OCI-LY1 (cell line): ENCODE measurements around the gene COL26A1.
A peak's percentile ranks its signal among the peaks of the same experiment; 100 is the strongest.

Experiments used
- H2AFZ ChIP-seq: fragments of 200-600 bp; sonication (generic), shearing (Covaris generic); 2 replicates; pipeline ENCODE4 v1.6.0; 2014; ENCODE audit warnings: antibody characterized with exemption, mild to moderate bottlenecking, low read length
- H3F3A ChIP-seq: fragments of 200-600 bp; sonication (generic), shearing (Covaris generic); 2 replicates; pipeline ENCODE4 v1.6.0; 2014; ENCODE audit warnings: mild to moderate bottlenecking, antibody characterized with exemption, low read length, moderate library complexity; ENCODE audit not compliant: insufficient read depth
- H3K27ac ChIP-seq: fragments of 200-600 bp; sonication (generic); 2 replicates; pipeline ENCODE4 v1.5.1; 2014; ENCODE audit warnings: low read length, mixed run types, mild to moderate bottlenecking, low read depth; ENCODE audit not compliant: poor library complexity, severe bottlenecking
- H3K27me3 ChIP-seq: fragments of 200-600 bp; sonication (generic); 2 replicates; pipeline ENCODE4 v1.6.0; 2014; ENCODE audit warnings: antibody characterized with exemption, mild to moderate bottlenecking, low read length, moderate library complexity; ENCODE audit not compliant: insufficient read depth
- H3K36me3 ChIP-seq: fragments of 200-600 bp; sonication (generic); 2 replicates; pipeline ENCODE4 v1.6.1; 2014; ENCODE audit warnings: mild to moderate bottlenecking, antibody characterized with exemption, low read length, moderate library complexity, mixed read lengths; ENCODE audit not compliant: insufficient read depth
- H3K4me1 ChIP-seq: fragments of 200-600 bp; sonication (generic); 2 replicates; pipeline ENCODE4 v1.5.1; 2014; ENCODE audit warnings: mild to moderate bottlenecking, low read length, moderate library complexity; ENCODE audit not compliant: insufficient read depth, severe bottlenecking
- H3K4me2 ChIP-seq: fragments of 200-600 bp; sonication (generic), shearing (Covaris generic); 2 replicates; pipeline ENCODE4 v1.6.1; 2014; ENCODE audit warnings: low read length
- H3K4me3 ChIP-seq: fragments of 200-600 bp; sonication (generic); 2 replicates; pipeline ENCODE4 v1.5.1; 2014; ENCODE audit warnings: low read length, low read depth, mild to moderate bottlenecking, mixed read lengths; ENCODE audit not compliant: poor library complexity, severe bottlenecking
- H3K79me2 ChIP-seq: fragments of 200-600 bp; shearing (Covaris generic); 2 replicates; pipeline ENCODE4 v1.6.1; 2016; ENCODE audit warnings: mixed run types, low read length, mixed read lengths; ENCODE audit not compliant: insufficient read depth
- H3K9ac ChIP-seq: fragments of 200-600 bp; sonication (generic), shearing (Covaris generic); 2 replicates; pipeline ENCODE4 v1.6.1; 2014; ENCODE audit warnings: mild to moderate bottlenecking, low read length, mixed read lengths
- H3K9me2 ChIP-seq: fragments of 200-600 bp; sonication (generic), shearing (Covaris generic); 2 replicates; pipeline ENCODE4 v1.6.1; 2014; ENCODE audit warnings: low read depth, mild to moderate bottlenecking, low read length, mixed read lengths
- H3K9me3 ChIP-seq: fragments of 200-600 bp; shearing (Covaris generic); 2 replicates; pipeline ENCODE4 v1.6.1; 2014; ENCODE audit warnings: low read length, mixed read lengths
- H4K20me1 ChIP-seq: fragments of 200-600 bp; sonication (generic), shearing (Covaris generic); 2 replicates; pipeline ENCODE4 v1.6.0; 2016; ENCODE audit warnings: mild to moderate bottlenecking, low read length; ENCODE audit not compliant: insufficient read depth
- CTCF ChIP-seq: fragments of 200-600 bp; sonication (generic), shearing (Covaris generic); IDR thresholded peaks from 2 replicates; pipeline ENCODE4 v1.5.1; 2017; ENCODE audit warnings: mild to moderate bottlenecking, antibody characterized with exemption, low read length, moderate library complexity, mixed read lengths
- EZH2 ChIP-seq: fragments of 200-600 bp; sonication (generic), shearing (Covaris generic); IDR thresholded peaks from 2 replicates; pipeline ENCODE4 v1.8.0; 2017; ENCODE audit warnings: borderline replicate concordance, mixed run types, mild to moderate bottlenecking, antibody characterized with exemption, low read length, moderate library complexity, mixed read lengths

The COL26A1 gene

GRCh38 chr7:101395376-101395775, 32.7 kb downstream of the COL26A1 start:
- Histone ChIP-seq H3K4me1 (peaks cover 14% of the 10 kb centered on the region), H3K9ac (no peak overlapping the region), H4K20me1 (no peaks in the 10 kb centered on the region), H3K79me2 (no peaks in the 10 kb centered on the region), H3F3A (no peaks in the 10 kb centered on the region), H3K4me2 (no peak overlapping the region), H3K27me3 (0 out of 2 replicates have a peak, but pooled peaks cover 7% of the 10 kb centered on the region), H2AFZ (no peak overlapping the region), H3K27ac (no peak overlapping the region), H3K36me3 (no peaks in the 10 kb centered on the region), H3K9me2 (no peaks in the 10 kb centered on the region), H3K9me3 (no peaks in the 10 kb centered on the region), H3K4me3 (no peak overlapping the region)
- TF ChIP-seq CTCF (no peak), EZH2 (no peak)

- H3K4me2 ChIP-seq = no peak overlapping the region
- no peaks in the 10 kb centered on the region for H4K20me1 ChIP-seq
- H3K9me2 ChIP-seq = no peaks in the 10 kb centered on the region
- H3K4me3 ChIP-seq = no peak overlapping the region
- H3K9ac ChIP-seq = no peak overlapping the region
- 0 out of 2 replicates have a peak, but pooled peaks cover 7% of the 10 kb centered on the region for H3K27me3 ChIP-seq
- H2AFZ ChIP-seq = no peak overlapping the region
- H3K9me3 ChIP-seq = no peaks in the 10 kb centered on the region
- H3K79me2 ChIP-seq = no peaks in the 10 kb centered on the region
- H3K4me1 ChIP-seq = no peaks in the 10 kb centered on the region
- H3F3A ChIP-seq = no peaks in the 10 kb centered on the region
- H3K36me3 ChIP-seq = no peaks in the 10 kb centered on the region
- TF ChIP-seq EZH2 (no peak), CTCF (no peak)
- no peak overlapping the region for H3K27ac ChIP-seq
Measured at GRCh38 chr7:101397243-101397642, 34.6 kb downstream of the COL26A1 start.

- no peak overlapping the region for H3K4me3 ChIP-seq
- no peaks in the 10 kb centered on the region for H3K9me3 ChIP-seq
- no peaks in the 10 kb centered on the region for H3K4me1 ChIP-seq
- H3F3A ChIP-seq = no peaks in the 10 kb centered on the region
- no peaks in the 10 kb centered on the region for H3K79me2 ChIP-seq
- no peaks in the 10 kb centered on the region for H3K36me3 ChIP-seq
- no peak overlapping the region for H3K9ac ChIP-seq
- H3K4me2 ChIP-seq = no peak overlapping the region
- no peak for TF ChIP-seq EZH2
- peak; percentile 35; the same call in 1 of the 2 replicates for TF ChIP-seq CTCF
- H2AFZ ChIP-seq = no peak overlapping the region
- no peaks in the 10 kb centered on the region for H3K9me2 ChIP-seq
- 0 out of 2 replicates have a peak, but pooled peaks cover 7% of the 10 kb centered on the region for H3K27me3 ChIP-seq
- no peak overlapping the region for H3K27ac ChIP-seq
- H4K20me1 ChIP-seq = no peaks in the 10 kb centered on the region
Measured at GRCh38 chr7:101397770-101398324, 35.2 kb downstream of the COL26A1 start.
